Heart right ventricle (tissue), 16 donors: ENCODE data around the gene ECHDC1. TPM values are rescaled to one million over a fixed set of nuclear protein-coding genes. Genes with fewer than 3 reads are reported as not detected.

Experiments
- ATAC-seq, 8 donors: fragments of 200-7000 bp; cut with Tn5 transposase; one replicate each; pipeline ENCODE4 v1.9.1; 2020; ENCODE audit warnings: mild to moderate bottlenecking in 8 of 8, moderate library complexity in 8 of 8, moderate number of reproducible peaks in 1 of 8
- DNase-seq, 2 donors: peaks; one replicate each; pipeline ENCODE4 v3.0.0-alpha.2; 2020
- H3K27ac ChIP-seq, 10 donors: fragments of 200-600 bp; sonication (generic) in 2 of 10; one replicate each; pipeline versions ENCODE4 v1.5.0 to v1.8.0; 2020 to 2022; ENCODE audit warnings: mild to moderate bottlenecking in 3 of 10
- H3K27me3 ChIP-seq, 7 donors: fragments of 200-600 bp; one replicate each; pipeline ENCODE4 v1.8.0; 2021 to 2022; ENCODE audit warnings: mild to moderate bottlenecking in 2 of 7
- H3K36me3 ChIP-seq, 9 donors: fragments of 200-600 bp; sonication (generic) in 1 of 9; one replicate each; pipeline versions ENCODE4 v1.5.0 to v1.8.0; 2020 to 2022; ENCODE audit warnings: mild to moderate bottlenecking in 2 of 9
- H3K4me1 ChIP-seq, 9 donors: fragments of 200-600 bp; sonication (generic) in 1 of 9; one replicate each; pipeline versions ENCODE4 v1.5.0 to v1.8.0; 2020 to 2022; ENCODE audit warnings: mild to moderate bottlenecking in 4 of 9
- H3K4me3 ChIP-seq, 10 donors: fragments of 200-600 bp; sonication (generic) in 2 of 10; one replicate each; pipeline versions ENCODE4 v1.5.0 to v1.8.0; 2020 to 2022; ENCODE audit warnings: mild to moderate bottlenecking in 7 of 10, moderate library complexity in 2 of 10
- H3K9me3 ChIP-seq, 11 donors: fragments of 200-600 bp in 10 of 11; sonication (generic) in 2 of 11; one replicate each; pipeline versions ENCODE4 v1.5.0 to v1.8.0; 2013 to 2022; ENCODE audit warnings: mild to moderate bottlenecking in 2 of 11, control low read depth in 1 of 11, moderate library complexity in 1 of 11
- WGBS, 2 donors: extraction: QIAGEN DNeasy Blood & Tissue Kit; methylation state at CpG; one replicate each; pipeline ENCODE4 v1.1.7; 2013; ENCODE audit warnings: inconsistent platforms in 1 of 2; 5-methylcytosine and 5-hydroxymethylcytosine counted together
- intact Hi-C, 10 donors: fragments of 100-400 bp; cut with DNase I; formaldehyde crosslinking; loops; one replicate each; pipeline versions ENCODE4 v1.11.1 to v1.14.2; 2022
- polyA plus RNA-seq, 2 donors: library from polyadenylated mRNA; stranded (reverse); fragments of 200-250 nt; gene quantifications; one replicate each; pipeline ENCODE4 v1.2.3, GENCODE V29; 2013
- total RNA-seq, 10 donors: library from RNA; stranded (reverse); fragmentation: NEBNext Ultra II Directional in 3 of 10; extraction: Animal tissue kit (Norgen Biotek cat#: 25700) in 3 of 10; gene quantifications; one replicate each; pipeline versions ENCODE4 v1.2.1 to v1.2.4, GENCODE V29; 2021 to 2023
- TF ChIP-seq, protein P1 (sequence below), 9 donors: fragments of 200-600 bp; sonication (generic) in 2 of 9; IDR thresholded peaks; one replicate each; pipeline versions ENCODE4 v1.5.0 to v1.8.0; 2021 to 2022; ENCODE audit warnings: antibody characterized with exemption in 9 of 9, mild to moderate bottlenecking in 5 of 9, moderate library complexity in 1 of 9
- donor health status: Arrhythmogenic right ventricular cardiomyopathy.
- donor health status: ischemic (EF 13 %, LVEDD 7.1; RV severe dilation, severe dysfunction).
- donor health status: healthy with polysubstance abuse.
- donor health status: DM: no; HTN: yes; CAD: no.
- donor health status: DM: no; HTN: no; CAD: no.
- donor health status: ischemic (EF 25% LVEDD 6.9; RV normal size, moderate dysfunction).
- donor health status: ischemic (EF 25% LVEDD 5.7; RV mildly dilated, moderate dysfunction).
- donor health status: healthy.
- donor health status: DM: yes; HTN: yes; CAD: no.
- donor health status: Ischemic cardiomyopathy.
- donor health status: ischemic (EF 35%, LVEDD 5.7; RV mildly dilated, moderate dysfunction).
- donor health status: nonischemic (EF 11% LVEDD 7.7; RV severe dilation, severe dysfunction).
- donor health status: DM: yes; HTN: yes; CAD: no.
- donor health status: PGD.
- donor health status: ischemic (EF 29% LVEDD 5.4; RV normal size, mild dysfunction).
- donor health status: nonischemic (EF 23%, LVEDD 6.1; RV moderate dilation, normal function).

The ECHDC1 gene
- total and polyA plus RNA-seq, 12 donors, result 19.5 to 45.3 (median 37.1) TPM

DNA sequence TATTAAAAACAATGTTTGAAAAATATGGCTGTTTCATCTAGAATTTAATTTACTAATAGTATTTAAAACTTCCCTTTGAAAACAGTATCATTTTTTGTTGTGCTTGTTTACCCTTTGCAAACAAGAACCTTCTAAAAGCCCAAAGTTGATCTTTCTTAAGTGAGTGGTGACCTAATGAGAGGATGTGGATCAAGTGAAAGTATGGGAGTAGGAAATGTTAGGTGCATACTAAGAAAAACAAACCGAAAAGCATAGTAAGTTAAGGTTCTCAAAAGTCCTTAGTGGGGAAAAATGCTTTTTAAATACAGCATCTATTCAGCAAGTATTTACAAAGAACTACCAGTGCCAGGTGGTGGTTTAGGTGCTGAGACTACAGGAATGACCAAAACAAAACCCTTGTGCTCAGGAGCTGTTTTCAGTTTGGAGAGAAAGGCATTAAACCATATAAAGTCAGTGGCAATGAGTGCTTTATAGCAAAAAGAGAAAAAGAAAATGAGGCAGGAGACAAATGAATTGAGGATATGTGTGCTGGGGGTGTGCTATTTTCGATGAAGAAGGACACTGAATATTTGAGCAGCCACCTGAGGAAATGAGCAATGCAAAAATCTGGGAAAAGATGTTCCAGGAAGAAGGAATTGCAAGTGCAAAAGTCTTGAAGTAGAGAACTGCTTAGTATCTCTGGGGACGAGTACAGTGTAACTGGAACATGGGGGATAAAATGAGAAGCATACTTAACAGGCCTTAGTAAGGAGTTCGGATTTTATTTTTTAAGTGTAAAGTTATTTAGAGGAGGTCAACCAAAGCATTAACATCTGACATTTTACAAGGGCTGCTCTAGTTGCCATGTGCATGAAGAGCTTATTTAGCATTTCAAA, 52.8 kb downstream of the ECHDC1 start:
- ATAC-seq (peak in 2 of 8 donors; percentile 42 to 45), DNase-seq (no peak)
- 67 to 75% methylated on average over 4 of the region's 4 CpGs for WGBS, 2 donors
- TF ChIP-seq, protein P1, sequence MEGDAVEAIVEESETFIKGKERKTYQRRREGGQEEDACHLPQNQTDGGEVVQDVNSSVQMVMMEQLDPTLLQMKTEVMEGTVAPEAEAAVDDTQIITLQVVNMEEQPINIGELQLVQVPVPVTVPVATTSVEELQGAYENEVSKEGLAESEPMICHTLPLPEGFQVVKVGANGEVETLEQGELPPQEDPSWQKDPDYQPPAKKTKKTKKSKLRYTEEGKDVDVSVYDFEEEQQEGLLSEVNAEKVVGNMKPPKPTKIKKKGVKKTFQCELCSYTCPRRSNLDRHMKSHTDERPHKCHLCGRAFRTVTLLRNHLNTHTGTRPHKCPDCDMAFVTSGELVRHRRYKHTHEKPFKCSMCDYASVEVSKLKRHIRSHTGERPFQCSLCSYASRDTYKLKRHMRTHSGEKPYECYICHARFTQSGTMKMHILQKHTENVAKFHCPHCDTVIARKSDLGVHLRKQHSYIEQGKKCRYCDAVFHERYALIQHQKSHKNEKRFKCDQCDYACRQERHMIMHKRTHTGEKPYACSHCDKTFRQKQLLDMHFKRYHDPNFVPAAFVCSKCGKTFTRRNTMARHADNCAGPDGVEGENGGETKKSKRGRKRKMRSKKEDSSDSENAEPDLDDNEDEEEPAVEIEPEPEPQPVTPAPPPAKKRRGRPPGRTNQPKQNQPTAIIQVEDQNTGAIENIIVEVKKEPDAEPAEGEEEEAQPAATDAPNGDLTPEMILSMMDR (IDR thresholded peaks at IDR 0.05), result no peak
- no peak overlapping the region for H3K4me3 ChIP-seq
- no peaks in the 10 kb centered on the region for H3K27me3 ChIP-seq
- peak overlapping the region in 2 of 10 donors; percentile 7 to 26 for H3K27ac ChIP-seq
- peaks cover 0 to 75% (median 22%) of the 10 kb centered on the region in 9 donors for H3K36me3 ChIP-seq
- no peaks in the 10 kb centered on the region for H3K9me3 ChIP-seq
- H3K4me1 ChIP-seq, result peaks cover 0 to 42% (median 24%) of the 10 kb centered on the region in 9 donors
- intact Hi-C loops, result no loop called here

DNA sequence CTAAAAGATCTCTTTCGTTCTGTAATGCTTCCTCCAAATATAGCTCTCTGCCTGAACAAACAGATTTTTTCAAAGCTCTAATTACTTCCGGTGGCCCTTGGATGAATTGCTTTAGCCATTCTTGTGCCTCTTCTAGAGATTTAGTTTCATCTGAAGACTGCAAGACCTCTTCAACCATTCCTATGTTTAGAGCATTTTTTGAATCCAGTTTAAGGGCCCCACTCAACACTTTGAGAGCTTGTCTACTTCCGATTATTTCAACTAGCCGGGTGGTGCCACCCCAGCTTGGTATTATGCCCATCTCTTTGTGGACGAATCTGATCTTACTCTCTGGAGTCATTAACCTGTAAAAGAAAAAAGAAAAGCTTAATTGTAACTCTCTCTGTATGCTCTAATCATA, 53.5 kb downstream of the ECHDC1 start:
- H3K27ac ChIP-seq, result no peak overlapping the region
- no peaks in the 10 kb centered on the region for H3K27me3 ChIP-seq
- no peak overlapping the region for H3K4me3 ChIP-seq
- H3K4me1 ChIP-seq, result peaks cover 0 to 42% (median 24%) of the 10 kb centered on the region in 9 donors
- ATAC-seq (peak in 1 of 8 donors; percentile 17), DNase-seq (no peak)
- intact Hi-C loops, result no loop called here
- TF ChIP-seq, protein P1 (IDR thresholded peaks at IDR 0.05), result no peak
- no peaks in the 10 kb centered on the region for H3K9me3 ChIP-seq
- H3K36me3 ChIP-seq, result peaks cover 0 to 75% (median 22%) of the 10 kb centered on the region in 9 donors
- 57 to 69% methylated on average over 5 of the region's 5 CpGs for WGBS, 2 donors

DNA sequence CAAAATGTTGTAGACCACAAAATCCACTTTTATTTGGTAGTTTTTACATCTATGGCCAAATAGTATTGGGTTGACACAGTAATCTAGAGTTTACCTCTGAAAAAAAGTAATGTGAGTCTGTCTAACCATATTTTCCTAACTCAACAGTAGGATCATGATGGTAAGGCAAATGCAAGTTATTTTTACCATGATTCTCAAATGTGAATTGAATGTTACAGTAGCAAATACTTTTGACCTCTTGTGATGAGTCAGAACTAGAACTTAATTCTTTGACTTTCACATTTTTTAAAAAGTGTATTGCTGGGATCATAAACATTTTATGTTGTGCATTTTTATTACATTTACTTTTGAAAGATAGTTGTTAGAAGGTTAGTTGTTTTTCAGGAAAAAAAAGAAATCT, 54.7 kb downstream of the ECHDC1 start:
- Histone ChIP-seq H3K9me3 (no peaks in the 10 kb centered on the region), H3K4me1 (peaks cover 0 to 42% (median 24%) of the 10 kb centered on the region in 9 donors), H3K27ac (peak overlapping the region in 2 of 10 donors; percentile 3 to 17), H3K27me3 (no peaks in the 10 kb centered on the region), H3K4me3 (no peak overlapping the region), H3K36me3 (peaks cover 0 to 75% (median 27%) of the 10 kb centered on the region in 9 donors)
- intact Hi-C loops, result no loop called here
- TF ChIP-seq, protein P1 (IDR thresholded peaks at IDR 0.05), result no peak
- ATAC-seq (no peak), DNase-seq (no peak)

DNA sequence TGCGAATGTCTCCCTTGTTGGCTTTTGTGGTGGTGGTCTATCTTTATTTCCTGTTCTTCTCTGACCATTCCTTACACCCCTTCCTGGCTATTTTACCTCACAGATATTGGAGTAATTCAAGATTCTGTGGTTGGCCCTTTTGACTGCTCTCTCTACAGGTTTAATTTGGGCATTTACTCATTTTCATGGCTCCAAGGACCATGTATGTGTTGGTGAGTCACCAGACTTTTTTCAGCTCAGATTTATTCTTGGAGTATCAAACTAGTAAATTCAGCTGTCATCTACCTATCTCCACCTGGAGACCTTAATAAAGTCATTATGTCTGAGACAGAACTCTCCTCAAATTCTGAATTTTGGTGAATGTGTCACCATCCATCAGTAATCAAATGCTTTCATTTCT, 61.2 kb downstream of the ECHDC1 start:
- H3K27ac ChIP-seq, result no peak overlapping the region
- WGBS, 2 donors, result 98 to 100% methylated on average over 1 of the region's 1 CpG

More for the DNA sequence above, 61.2 kb downstream of the ECHDC1 start:
- DNase-seq, result no peak
- TF ChIP-seq, protein P1 (IDR thresholded peaks at IDR 0.05), result no peak
- no peak for ATAC-seq
- Histone ChIP-seq H3K4me1 (peaks cover 0 to 37% (median 14%) of the 10 kb centered on the region in 9 donors), H3K9me3 (no peaks in the 10 kb centered on the region), H3K4me3 (no peak overlapping the region), H3K27me3 (no peaks in the 10 kb centered on the region), H3K36me3 (peaks cover 0 to 73% (median 34%) of the 10 kb centered on the region in 9 donors)
- intact Hi-C loops, result no loop called here
